ENCODE results near the gene ESAM.

The ESAM gene

GRCh38 chr11:124728134-124728533 is 34.0 kb downstream of the ESAM start:
- Histone ChIP-seq H3K27me3 (replicated peaks) (no peaks in the 10 kb centered on the region), H3K27ac (no peak overlapping the region), H3K4me3 (ENCODE audit: low read depth, low read length) (no peak overlapping the region), H3K36me3 (replicated peaks) (no peaks in the 10 kb centered on the region)
- DNase-seq: no peak
- TF ChIP-seq CTCF (IDR thresholded peaks at IDR 0.05; ENCODE audit: low read depth, low read length, missing control alignments): no peak
- in situ Hi-C loops (cut with HindIII; ENCODE audit: low pct_ligation_motif_present, low sequenced_read_pairs): no loop called here

- no peaks in the 10 kb centered on the region for H3K27me3 ChIP-seq (replicated peaks)
Measured at GRCh38 chr11:124727474-124727873, 34.6 kb downstream of the ESAM start.

GRCh38 chr11:124725719-124726105 is 36.4 kb downstream of the ESAM start:
- DNase-seq: peak; percentile 35
- no peak overlapping the region for H3K4me3 ChIP-seq (ENCODE audit: low read depth, low read length)
- in situ Hi-C loops (cut with HindIII; ENCODE audit: low pct_ligation_motif_present, low sequenced_read_pairs): no loop called here
- peaks cover 12% of the 10 kb centered on the region for H3K27me3 ChIP-seq (replicated peaks)
- TF ChIP-seq CTCF (IDR thresholded peaks at IDR 0.05; ENCODE audit: low read depth, low read length, missing control alignments): no peak
- no peaks in the 10 kb centered on the region for H3K36me3 ChIP-seq (replicated peaks)
- H3K27ac ChIP-seq: no peak overlapping the region

More at GRCh38 chr11:124727474-124727873, 34.6 kb downstream of the ESAM start:
- H3K36me3 ChIP-seq (replicated peaks): no peaks in the 10 kb centered on the region
- in situ Hi-C loops (cut with HindIII; ENCODE audit: low pct_ligation_motif_present, low sequenced_read_pairs): no loop called here
- H3K27ac ChIP-seq: no peak overlapping the region
- no peak overlapping the region for H3K4me3 ChIP-seq (ENCODE audit: low read depth, low read length)
- DNase-seq: no peak
- TF ChIP-seq CTCF (IDR thresholded peaks at IDR 0.05; ENCODE audit: low read depth, low read length, missing control alignments): no peak

GRCh38 chr11:124724979-124725718 is 36.9 kb downstream of the ESAM start:
- H3K4me3 ChIP-seq (ENCODE audit: low read depth, low read length): no peak overlapping the region
- H3K27ac ChIP-seq: no peak overlapping the region
- no peaks in the 10 kb centered on the region for H3K36me3 ChIP-seq (replicated peaks)
- TF ChIP-seq CTCF (IDR thresholded peaks at IDR 0.05; ENCODE audit: low read depth, low read length, missing control alignments): no peak
- in situ Hi-C loops (cut with HindIII; ENCODE audit: low pct_ligation_motif_present, low sequenced_read_pairs): no loop called here
- no peak for DNase-seq
- H3K27me3 ChIP-seq (replicated peaks): peaks cover 12% of the 10 kb centered on the region

- Histone ChIP-seq H3K4me3 (ENCODE audit: low read depth, low read length) (no peak overlapping the region), H3K27me3 (replicated peaks) (peaks cover 33% of the 10 kb centered on the region), H3K27ac (no peak overlapping the region), H3K36me3 (replicated peaks) (no peaks in the 10 kb centered on the region)
- TF ChIP-seq CTCF (IDR thresholded peaks at IDR 0.05; ENCODE audit: low read depth, low read length, missing control alignments): no peak
- in situ Hi-C loops (cut with HindIII; ENCODE audit: low pct_ligation_motif_present, low sequenced_read_pairs): no loop called here
- DNase-seq: no peak
Measured at GRCh38 chr11:124722176-124722575, 39.9 kb downstream of the ESAM start.

GRCh38 chr11:124719534-124719933 is 42.6 kb downstream of the ESAM start:
- no peaks in the 10 kb centered on the region for H3K36me3 ChIP-seq (replicated peaks)
- peaks cover 33% of the 10 kb centered on the region for H3K27me3 ChIP-seq (replicated peaks)
- TF ChIP-seq CTCF (IDR thresholded peaks at IDR 0.05; ENCODE audit: low read depth, low read length, missing control alignments): no peak
- in situ Hi-C loops (cut with HindIII; ENCODE audit: low pct_ligation_motif_present, low sequenced_read_pairs): no loop called here
- no peak overlapping the region for H3K27ac ChIP-seq
- H3K4me3 ChIP-seq (ENCODE audit: low read depth, low read length): no peak overlapping the region
- no peak for DNase-seq

All from brain microvascular endothelial cell (primary cell).